ENCODE data around the gene LMTK3. TPM values are rescaled to one million over a fixed set of nuclear protein-coding genes. Genes with fewer than 3 reads are reported as not detected.

Gene LMTK3
- total and polyA plus RNA-seq, 9 of the 15 experiments (the other 6 are each of a cell fraction or from before 2014, with no cell fraction given), result 0.35 to 12.3 (median 2.0) TPM; not detected in 2

DNA sequence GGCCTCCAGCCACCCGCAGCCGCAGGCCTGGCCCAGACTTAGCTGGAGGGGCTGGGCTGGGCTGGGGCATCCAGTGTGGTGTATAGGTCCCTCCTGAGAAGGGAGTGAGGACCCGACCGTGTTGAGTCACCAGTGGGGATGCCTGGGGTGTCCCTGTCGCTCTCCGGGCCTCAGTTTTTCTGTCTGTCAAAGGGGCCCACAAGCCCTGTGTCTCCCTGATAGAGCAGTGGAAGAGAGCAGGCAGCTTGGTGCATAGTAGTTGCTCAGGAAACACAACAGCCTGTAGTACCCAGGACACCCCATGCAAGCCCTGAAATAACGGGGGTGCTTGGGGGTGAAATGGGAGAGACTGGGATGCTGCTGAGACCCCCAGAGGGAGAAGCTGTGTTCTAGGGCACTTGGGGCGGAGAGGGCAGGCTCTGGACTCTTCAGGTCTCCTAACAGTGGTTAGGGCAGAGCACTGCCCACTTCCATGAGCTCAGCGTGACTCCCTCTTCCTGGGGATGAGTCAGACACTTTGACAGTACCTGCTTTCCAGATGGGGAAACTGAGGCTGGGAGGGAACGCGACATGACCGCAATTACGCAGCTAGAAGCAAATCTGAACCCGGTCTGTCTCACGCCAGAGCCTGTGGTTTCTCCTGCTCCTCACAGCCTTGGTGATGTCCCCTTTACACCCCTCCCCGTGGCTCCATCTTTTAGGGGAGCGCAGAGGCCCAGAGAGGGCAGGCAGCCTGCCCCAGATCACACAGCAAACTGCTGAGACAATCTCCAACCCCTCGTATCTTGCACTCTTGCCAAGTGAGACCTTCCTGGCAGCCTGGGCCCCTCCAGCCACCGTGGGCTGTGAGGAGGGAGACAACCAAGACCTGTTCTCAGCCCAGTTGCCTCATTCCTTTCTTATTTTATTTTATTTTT lies 41.0 kb upstream of the LMTK3 start:
- H3K9me1 ChIP-seq (ENCODE audit: control insufficient read depth, insufficient read depth, low read length), result no peaks in the 10 kb centered on the region
- H3K9me3 ChIP-seq (replicated peaks; ENCODE audit: control insufficient read depth, insufficient read depth, low read depth, low read length), result no peaks in the 10 kb centered on the region
- no peaks in the 10 kb centered on the region for H3K36me3 ChIP-seq (ENCODE audit: control insufficient read depth, insufficient read depth, low read length)
- no peak overlapping the region for H3K4me2 ChIP-seq (ENCODE audit: insufficient read depth, low read length)
- no peaks in the 10 kb centered on the region; the same call in 1 of the 2 replicates for H4K20me1 ChIP-seq (replicated peaks; ENCODE audit: control insufficient read depth, insufficient read depth, low read length)
- ChIA-PET POLR2A (interaction anchor here (0.6 to 1.5 kb wide), 3 partner anchors 10 to 31 kb away, joined by 3 to 7 read pairs (median 3); no protein-coding TSS in a partner anchor), CTCF (ENCODE audit: low intra/inter-chr PET ratio) (interaction anchor here (0.8 kb wide), 1 partner anchor 84 kb away, joined by 3 read pairs; no protein-coding TSS in a partner anchor)
- H3K9ac ChIP-seq (ENCODE audit: insufficient read depth in 1 of 2, low read depth in 2 of 2, low read length in 2 of 2), result no peak overlapping the region
- H2AFZ ChIP-seq (ENCODE audit: low read depth, low read length), result no peak overlapping the region
- FAIRE-seq, result peak; percentile 74
- H3K27ac ChIP-seq (ENCODE audit: extremely low read depth, low read depth, low read length), result no peak overlapping the region
- WGBS (ENCODE audit: insufficient coverage, low coverage, missing lambda C conversion rate), result 49% methylated on average over 17 of the region's 19 CpGs
- DNase-seq (ENCODE audit: extremely low read depth in 1 of 4, low spot score in 3 of 4), result no peak
- intact Hi-C loops (cut with micrococcal nuclease) (no loop called here), in situ Hi-C loops (cut with MboI) (no loop called here)
- peaks cover 0 to 17% of the 10 kb centered on the region in 2 experiments; a peak in 3 of 5 replicates for H3K27me3 ChIP-seq (ENCODE audit: control insufficient read depth in 2 of 2, insufficient read depth in 2 of 2, low read length in 2 of 2)
- no peaks in the 10 kb centered on the region for H3K79me2 ChIP-seq (ENCODE audit: control insufficient read depth, insufficient read depth, low read length)
- H3K4me1 ChIP-seq (replicated peaks in 1 of 2; ENCODE audit: control insufficient read depth in 2 of 2, insufficient read depth in 2 of 2, low read length in 2 of 2), result peaks cover 8 to 22% of the 10 kb centered on the region in 2 experiments; a peak in 3 of 5 replicates
- no TSS peak for BruUV-seq (replicated peaks)
- H3K4me3 ChIP-seq, result no peak overlapping the region
- TF ChIP-seq KDM1A (IDR thresholded peaks at IDR 0.05) (peak; percentile 14 to 39; a peak in 2 of 4 replicates), RBM25 (IDR thresholded peaks at IDR 0.05; ENCODE audit: low read depth, low read length, severe bottlenecking) (peak; percentile 66), ZFP36 (IDR thresholded peaks at IDR 0.05; ENCODE audit: low read depth, low read length, partially characterized antibody) (peak; percentile 84), ZNF263 (CRISPR knock-in tag; IDR thresholded peaks at IDR 0.05; ENCODE audit: borderline replicate concordance) (no peak), CBX1 (IDR thresholded peaks at IDR 0.05; ENCODE audit: low read depth) (0 out of 2 replicates have a peak, but pooled peaks have one; percentile 32), GATAD2A (IDR thresholded peaks at IDR 0.05) (no peak), BCOR (IDR thresholded peaks at IDR 0.05) (peak; percentile 65), TEAD2 (tag; IDR thresholded peaks at IDR 0.05) (no peak)
- no peak for ATAC-seq
